Esophagus muscularis mucosa (tissue), 4 donors: ENCODE data around the gene TGFBR1.

Source experiments
- EP300 ChIP-seq: sonication (generic); formaldehyde crosslinking; IDR thresholded peaks from one replicate; pipeline ENCODE4 v1.6.1; 2017; ENCODE audit warnings: antibody characterized with exemption
- POLR2A ChIP-seq: fragments of 450-650 bp; IDR thresholded peaks from one replicate; pipeline ENCODE4 v1.6.1; 2017; ENCODE audit warnings: antibody characterized with exemption, moderate library complexity, mild to moderate bottlenecking, low read depth
- POLR2AphosphoS5 ChIP-seq, 2 donors: sonication (generic); formaldehyde crosslinking; IDR thresholded peaks; one replicate each; pipeline ENCODE4 v1.6.1; 2017; ENCODE audit warnings: antibody characterized with exemption in 2 of 2
- TF ChIP-seq, protein P1 (sequence below), 3 experiments: fragments of 200-600 bp in 2 of 3; fragments of 450-650 bp in 1 of 3; sonication (generic) in 2 of 3; IDR thresholded peaks; one replicate each; pipeline ENCODE4 v1.5.1; 2017 to 2019; ENCODE audit warnings: antibody characterized with exemption in 3 of 3, mild to moderate bottlenecking in 2 of 3, moderate library complexity in 1 of 3

DNA sequence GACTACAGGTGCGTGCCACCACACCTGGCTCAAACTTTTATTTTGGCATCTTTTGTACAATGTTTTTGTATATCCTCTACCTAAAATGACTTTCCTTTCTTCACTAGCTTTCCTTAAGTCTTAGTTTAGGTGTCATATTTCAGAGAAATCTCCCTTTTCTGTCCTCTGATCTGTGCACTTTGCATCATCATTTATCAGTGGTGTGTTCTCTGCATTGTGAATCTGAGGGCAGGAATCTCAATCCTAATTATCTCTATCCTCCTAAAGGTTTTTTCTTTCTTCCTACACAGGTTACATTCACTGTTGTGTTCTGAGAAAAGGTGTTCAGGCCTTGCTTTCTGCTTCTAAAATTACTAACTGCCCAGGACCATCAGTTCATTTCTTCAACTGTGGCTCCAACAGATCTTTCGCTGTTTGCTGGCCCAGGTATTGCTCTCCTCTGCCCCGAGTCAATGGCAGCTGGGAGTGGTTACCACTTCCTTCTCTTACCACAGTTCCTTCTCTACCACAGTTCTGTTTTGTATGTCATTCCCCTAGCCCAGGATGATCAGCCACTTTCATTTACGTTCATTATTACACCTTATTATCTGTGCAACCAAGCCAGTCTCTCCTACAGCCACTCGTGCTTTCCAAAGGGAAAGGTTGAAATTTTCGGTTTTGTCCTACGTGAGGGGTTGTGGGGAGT is 14.0 kb downstream of the TGFBR1 start:
- TF ChIP-seq, protein P1, sequence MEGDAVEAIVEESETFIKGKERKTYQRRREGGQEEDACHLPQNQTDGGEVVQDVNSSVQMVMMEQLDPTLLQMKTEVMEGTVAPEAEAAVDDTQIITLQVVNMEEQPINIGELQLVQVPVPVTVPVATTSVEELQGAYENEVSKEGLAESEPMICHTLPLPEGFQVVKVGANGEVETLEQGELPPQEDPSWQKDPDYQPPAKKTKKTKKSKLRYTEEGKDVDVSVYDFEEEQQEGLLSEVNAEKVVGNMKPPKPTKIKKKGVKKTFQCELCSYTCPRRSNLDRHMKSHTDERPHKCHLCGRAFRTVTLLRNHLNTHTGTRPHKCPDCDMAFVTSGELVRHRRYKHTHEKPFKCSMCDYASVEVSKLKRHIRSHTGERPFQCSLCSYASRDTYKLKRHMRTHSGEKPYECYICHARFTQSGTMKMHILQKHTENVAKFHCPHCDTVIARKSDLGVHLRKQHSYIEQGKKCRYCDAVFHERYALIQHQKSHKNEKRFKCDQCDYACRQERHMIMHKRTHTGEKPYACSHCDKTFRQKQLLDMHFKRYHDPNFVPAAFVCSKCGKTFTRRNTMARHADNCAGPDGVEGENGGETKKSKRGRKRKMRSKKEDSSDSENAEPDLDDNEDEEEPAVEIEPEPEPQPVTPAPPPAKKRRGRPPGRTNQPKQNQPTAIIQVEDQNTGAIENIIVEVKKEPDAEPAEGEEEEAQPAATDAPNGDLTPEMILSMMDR (IDR thresholded peaks at IDR 0.05), result no peak
- TF ChIP-seq EP300 (no peak), POLR2AphosphoS5 (IDR thresholded peaks at IDR 0.05) (peak in 1 of 2 donors; percentile 4), POLR2A (no peak)
